HEK293T (cell line): ENCODE data around the gene ARMC8.

ENCODE experiments used
- L3MBTL2 ChIP-seq: fragments of 450-650 bp; conservative IDR thresholded peaks from 2 replicates; pipeline ENCODE4 v1.6.1; 2016; ENCODE audit warnings: mild to moderate bottlenecking
- ZNF384 ChIP-seq: fragments of 450-650 bp; IDR thresholded peaks from 2 replicates; pipeline ENCODE4 v1.6.1; 2016

GRCh38 chr3:138265745-138266144 is 78.6 kb downstream of the ARMC8 start:
- TF ChIP-seq ZNF384 (no peak), L3MBTL2 (no peak)
